Activated CD4-positive, alpha-beta T cell treated with anti-CD3 and anti-CD28 coated beads, Interleukin-2, amount 50 U/mL, for 4 hours (primary cell): ENCODE measurements around the gene OPRM1.
"Not testable (repeated sequence)": the region's sequence is repeated elsewhere in the genome, so short reads cannot be mapped to it uniquely, and the experiment has no call there.

ENCODE experiments used
- DNase-seq, 2 experiments: peaks; one replicate each; pipeline ENCODE4 v3.0.0-alpha.2; 2020

The OPRM1 gene

GRCh38 chr6:154039231-154039842 lies at the start of gene OPRM1:
Gene OPRM1, plus strand, starts transcription at chr6:154039240. Its CDS starts 305 bp downstream, at chr6:154039545.
- DNase-seq = no peak

GRCh38 chr6:153989989-153990388 lies 49.1 kb upstream of the OPRM1 start:
- no peak for DNase-seq

- DNase-seq = no peak
Observed at GRCh38 chr6:153994004-153994403, 45.0 kb upstream of the OPRM1 start.

- no peak for DNase-seq
Observed at GRCh38 chr6:153994811-153995210, 44.2 kb upstream of the OPRM1 start.

- DNase-seq = no peak
Observed at GRCh38 chr6:153997221-153997620, 41.8 kb upstream of the OPRM1 start.

GRCh38 chr6:154001494-154002285 lies 37.4 kb upstream of the OPRM1 start:
- DNase-seq = no peak

- no peak for DNase-seq
Observed at GRCh38 chr6:154002894-154003293, 36.1 kb upstream of the OPRM1 start.

GRCh38 chr6:154010371-154010770 lies 28.7 kb upstream of the OPRM1 start:
- DNase-seq = no peak

- no peak for DNase-seq
Observed at GRCh38 chr6:154012852-154013251, 26.2 kb upstream of the OPRM1 start.

- DNase-seq = no peak
Observed at GRCh38 chr6:154017786-154018185, 21.3 kb upstream of the OPRM1 start.

GRCh38 chr6:154030646-154031045 lies 8.4 kb upstream of the OPRM1 start:
- no peak for DNase-seq

GRCh38 chr6:154041001-154041400 lies 2.0 kb downstream of the OPRM1 start:
- no peak for DNase-seq

GRCh38 chr6:154053141-154053540 lies 14.1 kb downstream of the OPRM1 start:
- DNase-seq = no peak

GRCh38 chr6:154056536-154056935 lies 17.5 kb downstream of the OPRM1 start:
- DNase-seq = no peak

- DNase-seq = no peak
Observed at GRCh38 chr6:154057098-154057497, 18.1 kb downstream of the OPRM1 start.

- no peak for DNase-seq
Observed at GRCh38 chr6:154058963-154059680, 20.1 kb downstream of the OPRM1 start.

GRCh38 chr6:154060076-154060475 lies 21.0 kb downstream of the OPRM1 start:
- DNase-seq = no peak

- DNase-seq = no peak
Observed at GRCh38 chr6:154070041-154070440, 31.0 kb downstream of the OPRM1 start.

GRCh38 chr6:154070657-154071056 lies 31.6 kb downstream of the OPRM1 start:
- no peak for DNase-seq

- DNase-seq = no peak
Observed at GRCh38 chr6:154071236-154071635, 32.2 kb downstream of the OPRM1 start.

- no peak for DNase-seq
Observed at GRCh38 chr6:154071711-154072110, 32.7 kb downstream of the OPRM1 start.

GRCh38 chr6:154078596-154078995 lies 39.6 kb downstream of the OPRM1 start:
- not testable (repeated sequence) for DNase-seq

- no peak for DNase-seq
Observed at GRCh38 chr6:154080461-154081189, 41.6 kb downstream of the OPRM1 start.
